ENCODE data around the gene RALY.

RALY gene

GRCh38 chr20:33971147-33971975, 22.4 kb upstream of the RALY start:
- Mint-ChIP-seq H3K4me1 (no peaks in the 10 kb centered on the region), H3K27me3 (peaks cover 2% of the 10 kb centered on the region), H3K36me3 (ENCODE audit: insufficient read depth) (no peaks in the 10 kb centered on the region), H3K27ac (ENCODE audit: low read depth) (no peak overlapping the region), H3K4me3 (no peak overlapping the region), H3K9me3 (no peaks in the 10 kb centered on the region)
- ATAC-seq (replicated peaks; ENCODE audit: extremely low read depth, poor library complexity, severe bottlenecking) (no peak), DNase-seq (ENCODE audit: low spot score in 2 of 2) (no peak)

- DNase-seq (ENCODE audit: low spot score in 2 of 2) (no peak), ATAC-seq (replicated peaks; ENCODE audit: extremely low read depth, poor library complexity, severe bottlenecking) (no peak)
- no peaks in the 10 kb centered on the region for H3K36me3 Mint-ChIP-seq (ENCODE audit: insufficient read depth)
- no peaks in the 10 kb centered on the region for H3K4me1 Mint-ChIP-seq
- no peak overlapping the region for H3K4me3 Mint-ChIP-seq
- H3K27ac Mint-ChIP-seq (ENCODE audit: low read depth): no peak overlapping the region
- H3K27me3 Mint-ChIP-seq: peaks cover 45% of the 10 kb centered on the region
- no peaks in the 10 kb centered on the region for H3K9me3 Mint-ChIP-seq
Observed at GRCh38 chr20:33976959-33977358, 16.8 kb upstream of the RALY start.

GRCh38 chr20:33977535-33977934, 16.2 kb upstream of the RALY start:
- Mint-ChIP-seq H3K4me3 (no peak overlapping the region), H3K4me1 (no peaks in the 10 kb centered on the region), H3K27ac (ENCODE audit: low read depth) (no peak overlapping the region), H3K27me3 (peaks cover 45% of the 10 kb centered on the region), H3K36me3 (ENCODE audit: insufficient read depth) (no peaks in the 10 kb centered on the region), H3K9me3 (no peaks in the 10 kb centered on the region)
- ATAC-seq (replicated peaks; ENCODE audit: extremely low read depth, poor library complexity, severe bottlenecking) (no peak), DNase-seq (ENCODE audit: low spot score in 2 of 2) (no peak)

- no peaks in the 10 kb centered on the region for H3K4me1 Mint-ChIP-seq
- DNase-seq (ENCODE audit: low spot score in 2 of 2) (no peak), ATAC-seq (replicated peaks; ENCODE audit: extremely low read depth, poor library complexity, severe bottlenecking) (no peak)
- no peaks in the 10 kb centered on the region for H3K9me3 Mint-ChIP-seq
- H3K4me3 Mint-ChIP-seq: no peak overlapping the region
- H3K27me3 Mint-ChIP-seq: peaks cover 45% of the 10 kb centered on the region
- no peaks in the 10 kb centered on the region for H3K36me3 Mint-ChIP-seq (ENCODE audit: insufficient read depth)
- H3K27ac Mint-ChIP-seq (ENCODE audit: low read depth): no peak overlapping the region
Observed at GRCh38 chr20:33979094-33979493, 14.6 kb upstream of the RALY start.

- DNase-seq (ENCODE audit: low spot score in 2 of 2): no peak
- Mint-ChIP-seq H3K4me3 (no peak overlapping the region), H3K36me3 (ENCODE audit: insufficient read depth) (no peaks in the 10 kb centered on the region), H3K9me3 (no peaks in the 10 kb centered on the region), H3K27ac (ENCODE audit: low read depth) (no peak overlapping the region), H3K4me1 (no peaks in the 10 kb centered on the region), H3K27me3 (peaks cover 45% of the 10 kb centered on the region)
- no peak for ATAC-seq (replicated peaks; ENCODE audit: extremely low read depth, poor library complexity, severe bottlenecking)
Observed at GRCh38 chr20:33981347-33981746, 12.4 kb upstream of the RALY start.

- no peak overlapping the region for H3K27ac Mint-ChIP-seq (ENCODE audit: low read depth)
- no peak for DNase-seq (ENCODE audit: low spot score in 2 of 2)
- no peak for ATAC-seq (replicated peaks; ENCODE audit: extremely low read depth, poor library complexity, severe bottlenecking)
- H3K27me3 Mint-ChIP-seq: peaks cover 40% of the 10 kb centered on the region
- H3K4me1 Mint-ChIP-seq: no peaks in the 10 kb centered on the region
- H3K9me3 Mint-ChIP-seq: no peaks in the 10 kb centered on the region
- no peaks in the 10 kb centered on the region for H3K36me3 Mint-ChIP-seq (ENCODE audit: insufficient read depth)
- no peak overlapping the region for H3K4me3 Mint-ChIP-seq
Observed at GRCh38 chr20:33981964-33982363, 11.7 kb upstream of the RALY start.

GRCh38 chr20:33983371-33983770, 10.3 kb upstream of the RALY start:
- H3K4me1 Mint-ChIP-seq: no peaks in the 10 kb centered on the region
- no peaks in the 10 kb centered on the region for H3K36me3 Mint-ChIP-seq (ENCODE audit: insufficient read depth)
- no peak for ATAC-seq (replicated peaks; ENCODE audit: extremely low read depth, poor library complexity, severe bottlenecking)
- no peak overlapping the region for H3K27ac Mint-ChIP-seq (ENCODE audit: low read depth)
- no peaks in the 10 kb centered on the region for H3K9me3 Mint-ChIP-seq
- peaks cover 29% of the 10 kb centered on the region for H3K27me3 Mint-ChIP-seq
- no peak overlapping the region for H3K4me3 Mint-ChIP-seq
- no peak for DNase-seq (ENCODE audit: low spot score in 2 of 2)

GRCh38 chr20:33984182-33984719, 9.5 kb upstream of the RALY start:
- Mint-ChIP-seq H3K4me1 (no peaks in the 10 kb centered on the region), H3K27ac (ENCODE audit: low read depth) (no peak overlapping the region), H3K9me3 (no peaks in the 10 kb centered on the region), H3K27me3 (peaks cover 20% of the 10 kb centered on the region), H3K4me3 (no peak overlapping the region), H3K36me3 (ENCODE audit: insufficient read depth) (no peaks in the 10 kb centered on the region)
- DNase-seq (ENCODE audit: low spot score in 2 of 2): no peak
- ATAC-seq (replicated peaks; ENCODE audit: extremely low read depth, poor library complexity, severe bottlenecking): no peak

- DNase-seq (ENCODE audit: low spot score in 2 of 2) (no peak), ATAC-seq (replicated peaks; ENCODE audit: extremely low read depth, poor library complexity, severe bottlenecking) (no peak)
- no peaks in the 10 kb centered on the region for H3K9me3 Mint-ChIP-seq
- H3K27ac Mint-ChIP-seq (ENCODE audit: low read depth): no peak overlapping the region
- peaks cover 11% of the 10 kb centered on the region for H3K27me3 Mint-ChIP-seq
- H3K4me1 Mint-ChIP-seq: no peaks in the 10 kb centered on the region
- no peak overlapping the region for H3K4me3 Mint-ChIP-seq
- H3K36me3 Mint-ChIP-seq (ENCODE audit: insufficient read depth): no peaks in the 10 kb centered on the region
Observed at GRCh38 chr20:33985280-33985679, 8.4 kb upstream of the RALY start.

- no peak for ATAC-seq (replicated peaks; ENCODE audit: extremely low read depth, poor library complexity, severe bottlenecking)
Observed at GRCh38 chr20:33985830-33986229, 7.9 kb upstream of the RALY start.

GRCh38 chr20:33986560-33987216, 7.0 kb upstream of the RALY start:
- no peak for ATAC-seq (replicated peaks; ENCODE audit: extremely low read depth, poor library complexity, severe bottlenecking)
- Mint-ChIP-seq H3K4me3 (no peak overlapping the region), H3K4me1 (peaks cover 7% of the 10 kb centered on the region), H3K36me3 (ENCODE audit: insufficient read depth) (no peaks in the 10 kb centered on the region), H3K27ac (ENCODE audit: low read depth) (no peak overlapping the region), H3K9me3 (no peaks in the 10 kb centered on the region), H3K27me3 (no peaks in the 10 kb centered on the region)
- DNase-seq (ENCODE audit: low spot score in 2 of 2): no peak

More at GRCh38 chr20:33985830-33986229, 7.9 kb upstream of the RALY start:
- Mint-ChIP-seq H3K36me3 (ENCODE audit: insufficient read depth) (no peaks in the 10 kb centered on the region), H3K4me3 (no peak overlapping the region), H3K4me1 (peaks cover 4% of the 10 kb centered on the region), H3K9me3 (no peaks in the 10 kb centered on the region), H3K27ac (ENCODE audit: low read depth) (no peak overlapping the region), H3K27me3 (peaks cover 6% of the 10 kb centered on the region)
- DNase-seq (ENCODE audit: low spot score in 2 of 2): no peak

GRCh38 chr20:33990075-33990474, 3.6 kb upstream of the RALY start:
- Mint-ChIP-seq H3K4me1 (peaks cover 23% of the 10 kb centered on the region), H3K27me3 (no peaks in the 10 kb centered on the region), H3K36me3 (ENCODE audit: insufficient read depth) (peaks cover 18% of the 10 kb centered on the region), H3K9me3 (no peaks in the 10 kb centered on the region), H3K4me3 (no peak overlapping the region), H3K27ac (ENCODE audit: low read depth) (no peak overlapping the region)
- ATAC-seq (replicated peaks; ENCODE audit: extremely low read depth, poor library complexity, severe bottlenecking): no peak
- no peak for DNase-seq (ENCODE audit: low spot score in 2 of 2)

- no peaks in the 10 kb centered on the region for H3K9me3 Mint-ChIP-seq
- peak overlapping the region; percentile 91 for H3K4me3 Mint-ChIP-seq
- peaks cover 22% of the 10 kb centered on the region for H3K36me3 Mint-ChIP-seq (ENCODE audit: insufficient read depth)
- peaks cover 36% of the 10 kb centered on the region for H3K4me1 Mint-ChIP-seq
- H3K27me3 Mint-ChIP-seq: no peaks in the 10 kb centered on the region
- no peak overlapping the region for H3K27ac Mint-ChIP-seq (ENCODE audit: low read depth)
- DNase-seq (ENCODE audit: low spot score in 2 of 2): no peak
- no peak for ATAC-seq (replicated peaks; ENCODE audit: extremely low read depth, poor library complexity, severe bottlenecking)
Observed at GRCh38 chr20:33991502-33991901, 2.2 kb upstream of the RALY start.
